Neuronal stem cell (in vitro differentiated cells): ENCODE data around the gene PLEKHH1.

Experiments used
- DNase-seq: peaks from one replicate; pipeline ENCODE4 v3.0.0-alpha.2; 2013; ENCODE audit warnings: low spot score
- H2AFZ ChIP-seq: one replicate; pipeline ENCODE4 v1.6.1; 2013; ENCODE audit warnings: mild to moderate bottlenecking, low read length, inconsistent platforms
- H2AK5ac ChIP-seq: 2 replicates; pipeline ENCODE4 v1.6.1; 2013; ENCODE audit warnings: low read depth, mild to moderate bottlenecking, inconsistent platforms, low read length, moderate library complexity, mixed read lengths
- H2BK120ac ChIP-seq: 2 replicates; pipeline ENCODE4 v1.6.1; 2013; ENCODE audit warnings: low read depth, mild to moderate bottlenecking, inconsistent platforms, low read length, moderate library complexity, mixed read lengths
- H2BK12ac ChIP-seq: one replicate; pipeline ENCODE4 v1.6.1; 2013; ENCODE audit warnings: low read length, inconsistent platforms
- H2BK15ac ChIP-seq: 2 replicates; pipeline ENCODE4 v1.6.1; 2013; ENCODE audit warnings: mild to moderate bottlenecking, low read length, inconsistent platforms, mixed read lengths
- H2BK5ac ChIP-seq: one replicate; pipeline ENCODE4 v1.6.1; 2013; ENCODE audit warnings: inconsistent platforms, mild to moderate bottlenecking, low read length, moderate library complexity
- H3K14ac ChIP-seq: one replicate; pipeline ENCODE4 v1.6.1; 2013; ENCODE audit warnings: low read length, inconsistent platforms
- H3K18ac ChIP-seq: 2 replicates; pipeline ENCODE4 v1.6.1; 2013; ENCODE audit warnings: low read length, inconsistent platforms
- H3K23ac ChIP-seq: 2 replicates; pipeline ENCODE4 v1.6.1; 2013; ENCODE audit warnings: low read depth, mild to moderate bottlenecking, mixed read lengths, low read length, inconsistent platforms; ENCODE audit not compliant: poor library complexity
- H3K27ac ChIP-seq: replicated peaks from 3 replicates; pipeline ENCODE4 v1.5.1; 2013; ENCODE audit warnings: low read length, inconsistent platforms
- H3K27me3 ChIP-seq, 3 experiments: 2 replicates each; pipeline ENCODE4 v1.6.1; 2013; ENCODE audit warnings: low read length in 3 of 3, mild to moderate bottlenecking in 2 of 3, inconsistent platforms in 1 of 3, low read depth in 1 of 3, mixed read lengths in 1 of 3, moderate library complexity in 1 of 3; ENCODE audit not compliant: control insufficient read depth in 3 of 3, insufficient read depth in 3 of 3
- H3K36me3 ChIP-seq, 2 donors: replicated peaks in 1 of 2; 2 replicates each; pipeline ENCODE4 v1.6.1; 2013; ENCODE audit warnings: low read length in 2 of 2; ENCODE audit not compliant: control insufficient read depth in 2 of 2, insufficient read depth in 2 of 2
- H3K4ac ChIP-seq: 2 replicates; pipeline ENCODE4 v1.6.1; 2013; ENCODE audit warnings: inconsistent platforms, mild to moderate bottlenecking, low read length, moderate library complexity
- H3K4me1 ChIP-seq, 2 donors: 1 replicate in 1 of 2; 2 replicates in 1 of 2; pipeline ENCODE4 v1.6.1; 2013; ENCODE audit warnings: low read length in 2 of 2, low read depth in 1 of 2; ENCODE audit not compliant: control insufficient read depth in 2 of 2, insufficient read depth in 1 of 2
- H3K4me2 ChIP-seq: one replicate; pipeline ENCODE4 v1.6.1; 2013; ENCODE audit warnings: mild to moderate bottlenecking, low read length, inconsistent platforms; ENCODE audit not compliant: insufficient read depth, poor library complexity, severe bottlenecking
- H3K4me3 ChIP-seq, 2 donors: 2 replicates each; pipeline ENCODE4 v1.5.1; 2013; ENCODE audit warnings: low read length in 2 of 2, mild to moderate bottlenecking in 2 of 2, inconsistent platforms in 1 of 2, moderate library complexity in 1 of 2
- H3K79me1 ChIP-seq: one replicate; pipeline ENCODE4 v1.6.1; 2013; ENCODE audit warnings: low read depth, mild to moderate bottlenecking, inconsistent platforms, low read length, moderate library complexity
- H3K9ac ChIP-seq: one replicate; pipeline ENCODE4 v1.6.1; 2013; ENCODE audit warnings: mild to moderate bottlenecking, low read depth, low read length, inconsistent platforms; ENCODE audit not compliant: poor library complexity
- H3K9me3 ChIP-seq, 2 donors: replicated peaks in 1 of 2; 2 replicates each; pipeline versions ENCODE3 to v1.6.1; 2013; ENCODE audit warnings: low read length in 2 of 2, mild to moderate bottlenecking in 2 of 2, inconsistent platforms in 1 of 2, low read depth in 1 of 2, mixed read lengths in 1 of 2, moderate library complexity in 1 of 2; ENCODE audit not compliant: control insufficient read depth in 2 of 2, insufficient read depth in 1 of 2
- H4K8ac ChIP-seq: one replicate; pipeline ENCODE4 v1.6.1; 2013; ENCODE audit warnings: low read depth, mild to moderate bottlenecking, inconsistent platforms, low read length, moderate library complexity
- H4K91ac ChIP-seq: one replicate; pipeline ENCODE4 v1.6.1; 2013; ENCODE audit warnings: low read length, low read depth, mild to moderate bottlenecking, inconsistent platforms; ENCODE audit not compliant: poor library complexity
- WGBS, 2 donors: extraction: QIAGEN DNeasy Blood & Tissue Kit; methylation state at CpG; one replicate each; pipeline ENCODE4 v1.1.7; 2013; ENCODE audit warnings: missing lambda C conversion rate in 2 of 2, mixed read lengths in 1 of 2; ENCODE audit not compliant: insufficient read length in 2 of 2, insufficient replicate concordance in 1 of 2; ENCODE audit errors: extremely low coverage in 2 of 2; 5-methylcytosine and 5-hydroxymethylcytosine counted together

Gene PLEKHH1

GRCh38 chr14:67556671-67557070 is 23.6 kb downstream of the PLEKHH1 start:
- no CpG with 5 or more reads among the region's 2 CpGs for WGBS, 2 donors
- H3K27ac ChIP-seq: no peak overlapping the region
- no peak overlapping the region for H2BK5ac ChIP-seq
- no peak overlapping the region for H3K9ac ChIP-seq
- no peaks in the 10 kb centered on the region for H3K36me3 ChIP-seq
- DNase-seq: no peak
- H3K23ac ChIP-seq: no peak overlapping the region
- H2BK15ac ChIP-seq: no peak overlapping the region
- H3K4ac ChIP-seq: no peak overlapping the region
- no peak overlapping the region for H3K14ac ChIP-seq
- no peak overlapping the region for H3K4me3 ChIP-seq
- no peak overlapping the region for H3K4me2 ChIP-seq
- no peaks in the 10 kb centered on the region for H3K79me1 ChIP-seq
- no peak overlapping the region for H2AK5ac ChIP-seq
- H3K27me3 ChIP-seq: no peaks in the 10 kb centered on the region
- no peak overlapping the region for H4K91ac ChIP-seq
- no peak overlapping the region for H3K18ac ChIP-seq
- no peak overlapping the region for H2BK12ac ChIP-seq
- H3K9me3 ChIP-seq: no peaks in the 10 kb centered on the region
- H4K8ac ChIP-seq: no peak overlapping the region
- H2BK120ac ChIP-seq: no peak overlapping the region
- H2AFZ ChIP-seq: no peak overlapping the region
- H3K4me1 ChIP-seq: peaks cover 0 to 2% of the 10 kb centered on the region in 2 donors

GRCh38 chr14:67557118-67557517 is 24.0 kb downstream of the PLEKHH1 start:
- H4K91ac ChIP-seq: no peak overlapping the region
- no peak for DNase-seq
- no peaks in the 10 kb centered on the region for H3K27me3 ChIP-seq
- WGBS, 2 donors: no CpG with 5 or more reads among the region's 7 CpGs
- peaks cover 0 to 2% of the 10 kb centered on the region in 2 donors for H3K4me1 ChIP-seq
- no peak overlapping the region for H3K9ac ChIP-seq
- H3K27ac ChIP-seq: no peak overlapping the region
- no peaks in the 10 kb centered on the region for H3K9me3 ChIP-seq
- H2BK15ac ChIP-seq: no peak overlapping the region
- no peak overlapping the region for H2AFZ ChIP-seq
- H3K14ac ChIP-seq: no peak overlapping the region
- H2BK12ac ChIP-seq: no peak overlapping the region
- H3K23ac ChIP-seq: no peak overlapping the region
- H4K8ac ChIP-seq: no peak overlapping the region
- no peak overlapping the region for H2AK5ac ChIP-seq
- H2BK5ac ChIP-seq: no peak overlapping the region
- H3K36me3 ChIP-seq: peaks cover 0 to under 1% of the 10 kb centered on the region in 2 donors
- no peak overlapping the region for H3K4me2 ChIP-seq
- no peak overlapping the region for H3K4ac ChIP-seq
- peaks cover 2% of the 10 kb centered on the region for H3K79me1 ChIP-seq
- H3K18ac ChIP-seq: no peak overlapping the region
- no peak overlapping the region for H3K4me3 ChIP-seq
- H2BK120ac ChIP-seq: no peak overlapping the region

- Histone ChIP-seq H3K27me3 (no peaks in the 10 kb centered on the region), H3K18ac (no peak overlapping the region), H2BK15ac (no peak overlapping the region), H2BK12ac (no peak overlapping the region), H3K36me3 (peaks cover 0 to 5% of the 10 kb centered on the region in 2 donors), H3K9me3 (no peaks in the 10 kb centered on the region), H3K4me3 (no peak overlapping the region), H3K9ac (no peak overlapping the region), H3K27ac (no peak overlapping the region), H2AFZ (no peak overlapping the region), H2BK5ac (no peak overlapping the region), H3K79me1 (peaks cover 2% of the 10 kb centered on the region), H3K23ac (no peak overlapping the region), H2BK120ac (no peak overlapping the region), H3K4me1 (peaks cover 0 to 2% of the 10 kb centered on the region in 2 donors), H3K4me2 (no peak overlapping the region), H3K14ac (no peak overlapping the region), H2AK5ac (no peak overlapping the region), H4K8ac (no peak overlapping the region), H3K4ac (no peak overlapping the region), H4K91ac (no peak overlapping the region)
- DNase-seq: no peak
- no CpG with 5 or more reads among the region's 3 CpGs for WGBS, 2 donors
These were observed 24.6 kb downstream of the PLEKHH1 start for GRCh38 chr14:67557656-67558055.

- peaks cover 0 to 2% of the 10 kb centered on the region in 2 donors for H3K4me1 ChIP-seq
- no peak overlapping the region for H2BK12ac ChIP-seq
- no peak overlapping the region for H3K14ac ChIP-seq
- no peak overlapping the region for H3K4me3 ChIP-seq
- no peak overlapping the region for H4K91ac ChIP-seq
- no peaks in the 10 kb centered on the region for H3K9me3 ChIP-seq
- no peaks in the 10 kb centered on the region for H3K27me3 ChIP-seq
- no CpG with 5 or more reads among the region's 4 CpGs for WGBS, 2 donors
- H2BK15ac ChIP-seq: no peak overlapping the region
- H3K27ac ChIP-seq: no peak overlapping the region
- H2AK5ac ChIP-seq: no peak overlapping the region
- no peak for DNase-seq
- H3K18ac ChIP-seq: no peak overlapping the region
- H3K9ac ChIP-seq: no peak overlapping the region
- H3K4ac ChIP-seq: no peak overlapping the region
- H3K36me3 ChIP-seq: peaks cover 0 to 5% of the 10 kb centered on the region in 2 donors
- H3K79me1 ChIP-seq: peaks cover 2% of the 10 kb centered on the region
- no peak overlapping the region for H3K4me2 ChIP-seq
- no peak overlapping the region for H3K23ac ChIP-seq
- no peak overlapping the region for H2BK5ac ChIP-seq
- H4K8ac ChIP-seq: no peak overlapping the region
- no peak overlapping the region for H2BK120ac ChIP-seq
- no peak overlapping the region for H2AFZ ChIP-seq
These were observed 26.5 kb downstream of the PLEKHH1 start for GRCh38 chr14:67559639-67560038.
